HepG2 (cell line): ENCODE measurements around the gene INKA2. TPM values are rescaled to one million over a fixed set of nuclear protein-coding genes. Genes with fewer than 3 reads are reported as not detected.

Source experiments
- ATAC-seq: fragments of 200-7000 bp; cut with Tn5 transposase; 3 replicates; pipeline ENCODE4 v1.9.1; 2020; ENCODE audit warnings: mild to moderate bottlenecking, moderate library complexity
- BruUV-seq: library from RNA; stranded (reverse); fragments of 400-500 nt; replicated peaks from 2 replicates; lab custom pipeline; 2021; lab: Mats Ljungman, UMichigan
- CTCF ChIA-PET: fragments of 300-600 bp; formaldehyde crosslinking; extraction: SDS; loops from one replicate; lab custom pipeline; 2021; ENCODE audit warnings: low total read pairs, inconsistent platforms, low intra/inter-chr PET ratio; lab: Yijun Ruan, JAX
- POLR2A ChIA-PET: fragments of 350-600 bp; sonication (Branson Sonifier 250); formaldehyde crosslinking; loops from one replicate; lab custom pipeline; 2020; ENCODE audit warnings: antibody characterized with exemption, inconsistent platforms; lab: Yijun Ruan, JAX
- DNase-seq: peaks from one replicate; pipeline ENCODE4 v3.0.0-alpha.2; 2015; ENCODE audit warnings: low spot score
- FAIRE-seq: peaks from 3 replicates; lab custom pipeline; 2011; peaks lifted over from hg19 to GRCh38; lab: Jason Lieb, UNC
- H2AFZ ChIP-seq: one replicate; pipeline ENCODE4 v1.6.1; 2011; ENCODE audit warnings: low read length, inconsistent platforms
- H3K27ac ChIP-seq: fragments of 300-600 bp; 3 replicates; pipeline ENCODE4 v1.8.0; 2011; ENCODE audit warnings: mixed run types, mild to moderate bottlenecking, mixed read lengths, low read length, inconsistent platforms; ENCODE audit not compliant: insufficient read depth; ENCODE audit errors: extremely low read length
- H3K27me3 ChIP-seq, 2 experiments: fragments of 200-600 bp in 1 of 2; 2 replicates in 1 of 2; 3 replicates in 1 of 2; pipeline versions ENCODE4 v1.6.0 to v1.8.0; 2011; ENCODE audit warnings: low read length in 2 of 2, mild to moderate bottlenecking in 2 of 2, moderate library complexity in 2 of 2, inconsistent platforms in 1 of 2; ENCODE audit not compliant: insufficient read depth in 2 of 2, control insufficient read depth in 1 of 2
- H3K36me3 ChIP-seq, 2 experiments: fragments of 200-600 bp in 1 of 2; replicated peaks in 1 of 2; 2 replicates in 1 of 2; 3 replicates in 1 of 2; pipeline versions ENCODE4 v1.5.1 to v1.8.0; 2011; ENCODE audit warnings: low read length in 2 of 2, inconsistent platforms in 1 of 2; ENCODE audit not compliant: insufficient read depth in 2 of 2, control insufficient read depth in 1 of 2
- H3K4me1 ChIP-seq: 2 replicates; pipeline ENCODE4 v1.5.1; 2012; ENCODE audit warnings: low read length, inconsistent platforms; ENCODE audit not compliant: insufficient read depth
- H3K4me2 ChIP-seq: 2 replicates; pipeline ENCODE4 v1.6.0; 2011; ENCODE audit warnings: low read depth, low read length, inconsistent platforms
- H3K4me3 ChIP-seq, 3 experiments: fragments of 200-600 bp in 1 of 3; sonication (generic), shearing (Covaris generic) in 1 of 3; replicated peaks in 1 of 3; 2 replicates each; pipeline ENCODE4 v1.5.1; 2011 to 2016; ENCODE audit warnings: low read length in 3 of 3, inconsistent platforms in 2 of 3, low read depth in 2 of 3, mild to moderate bottlenecking in 2 of 3, control low read depth in 1 of 3, mixed read lengths in 1 of 3; ENCODE audit not compliant: insufficient read depth in 1 of 3
- H3K79me2 ChIP-seq: one replicate; pipeline ENCODE4 v1.6.1; 2011; ENCODE audit warnings: low read length, inconsistent platforms; ENCODE audit not compliant: insufficient read depth
- H3K9ac ChIP-seq: 2 replicates; pipeline ENCODE4 v1.6.0; 2011; ENCODE audit warnings: mild to moderate bottlenecking, low read depth, low read length, inconsistent platforms; ENCODE audit not compliant: insufficient read depth
- H3K9me3 ChIP-seq: 2 replicates; pipeline ENCODE4 v1.5.1; 2012; ENCODE audit warnings: mild to moderate bottlenecking, low read length
- H4K20me1 ChIP-seq: 2 replicates; pipeline ENCODE4 v1.6.0; 2011; ENCODE audit warnings: inconsistent platforms, mild to moderate bottlenecking, low read length, moderate library complexity; ENCODE audit not compliant: insufficient read depth
- ARID2 ChIP-seq: sonication (generic); formaldehyde crosslinking; IDR thresholded peaks from 2 replicates; pipeline ENCODE4 v1.8.1; 2022; ENCODE audit warnings: mild to moderate bottlenecking, missing genetic modification reagents, borderline replicate concordance
- ATF7 ChIP-seq, 2 experiments: fragments of 450-650 bp in 1 of 2; sonication (generic) in 1 of 2; formaldehyde crosslinking in 1 of 2; IDR thresholded peaks; 2 replicates each; pipeline versions ENCODE4 v1.4.0 to v1.6.1; 2016 to 2020; ENCODE audit warnings: antibody characterized with exemption in 1 of 2, mild to moderate bottlenecking in 1 of 2, missing genetic modification reagents in 1 of 2
- CSRNP1 ChIP-seq: sonication (generic); formaldehyde crosslinking; IDR thresholded peaks from 2 replicates; pipeline ENCODE4 v1.8.1; 2023; ENCODE audit warnings: mild to moderate bottlenecking, missing genetic modification reagents
- E2F2 ChIP-seq: sonication (generic); formaldehyde crosslinking; IDR thresholded peaks from 2 replicates; pipeline ENCODE4 v1.4.0; 2020; ENCODE audit warnings: missing genetic modification reagents, borderline replicate concordance
- IRX3 ChIP-seq: sonication (generic); formaldehyde crosslinking; IDR thresholded peaks from 2 replicates; pipeline ENCODE4 v1.8.1; 2023; ENCODE audit warnings: mild to moderate bottlenecking, low read depth, missing genetic modification reagents, borderline replicate concordance
- PCBP2 ChIP-seq: fragments of 200-400 bp; formaldehyde crosslinking; optimal IDR thresholded peaks from 2 replicates; pipeline ENCODE3; 2018; ENCODE audit warnings: low read length, low read depth; ENCODE audit not compliant: poor library complexity, severe bottlenecking
- RAD51 ChIP-seq: fragments of 450-650 bp; IDR thresholded peaks from 2 replicates; pipeline ENCODE4 v1.6.1; 2016; ENCODE audit warnings: borderline replicate concordance
- SIN3B ChIP-seq: fragments of 150-350 bp; IDR thresholded peaks from 2 replicates; pipeline ENCODE4 v1.6.1; 2014; ENCODE audit warnings: low read length
- ZNF235 ChIP-seq: sonication (generic); formaldehyde crosslinking; IDR thresholded peaks from 2 replicates; pipeline ENCODE4 v1.8.1; 2023; ENCODE audit warnings: mild to moderate bottlenecking, missing genetic modification reagents, borderline replicate concordance
- ZNF407 ChIP-seq: sonication (generic); formaldehyde crosslinking; IDR thresholded peaks from one replicate; pipeline ENCODE4 v1.5.1; 2020; ENCODE audit warnings: mild to moderate bottlenecking, missing genetic modification reagents; ENCODE audit errors: not compliant biosample characterization
- ZNF713 ChIP-seq: sonication (generic); formaldehyde crosslinking; IDR thresholded peaks from 2 replicates; pipeline ENCODE4 v1.4.0; 2020; ENCODE audit warnings: mild to moderate bottlenecking, missing genetic modification reagents
- in situ Hi-C: cut with HindIII; loops from 2 replicates; pipeline ENCODE4 v1.10.0; 2017; ENCODE audit warnings: low pct_unique_long_range_greater_than_20kb; ENCODE audit not compliant: extremely low pct_ligation_motif_present
- intact Hi-C: fragments of 100-400 bp; cut with micrococcal nuclease; formaldehyde crosslinking; loops from one replicate; pipeline ENCODE4 v1.10.0; 2022; ENCODE audit not compliant: unreplicated experiment
- polyA plus RNA-seq, 8 experiments: library from polyadenylated mRNA; depleted of rRNA in 3 of 8; stranded (reverse) in 7 of 8; unstranded in 1 of 8; fragments of >200 nt; fragmentation: Illumina TruSeq in 4 of 8; extraction: Trizol in 4 of 8; gene quantifications; 2 replicates each; pipeline versions ENCODE4 v1.2.1 to v1.2.3, GENCODE V29; 2011 to 2016; ENCODE audit warnings: low read depth in 4 of 8, missing spikeins in 1 of 8, mixed read lengths in 1 of 8; ENCODE audit not compliant: insufficient read depth in 1 of 8
- total RNA-seq, 5 experiments: library from RNA; depleted of rRNA; stranded (reverse); fragments of >200 nt; fragmentation: Illumina TruSeq; extraction: Trizol; gene quantifications; 2 replicates each; pipeline ENCODE4 v1.2.3, GENCODE V29; 2016; ENCODE audit warnings: low read depth in 1 of 5

The INKA2 gene
- total and polyA plus RNA-seq, 2 of the 13 experiments (the other 11 are each of a cell fraction or from before 2014, with no cell fraction given) = 2.6 to 4.6 TPM

- TF ChIP-seq CSRNP1 (no peak), ZNF713 (CRISPR knock-in tag) (no peak)
Measured at GRCh38 chr1:111702504-111703050, 36.6 kb downstream of the INKA2 start (continued).

- ChIA-PET POLR2A (no interaction called here), CTCF (no interaction called here)
- intact Hi-C loops = no loop called here
- no peak overlapping the region for H3K4me2 ChIP-seq
- FAIRE-seq (no peak), DNase-seq (no peak), ATAC-seq (no peak)
- H3K27me3 ChIP-seq = no peaks in the 10 kb centered on the region
- no peaks in the 10 kb centered on the region for H3K9me3 ChIP-seq
- no TSS peak for BruUV-seq
- H4K20me1 ChIP-seq = no peaks in the 10 kb centered on the region
- in situ Hi-C loops = no loop called here
- no peak overlapping the region for H3K4me3 ChIP-seq
- H3K79me2 ChIP-seq = no peaks in the 10 kb centered on the region
- H2AFZ ChIP-seq = no peak overlapping the region
- H3K4me1 ChIP-seq = peaks cover 16% of the 10 kb centered on the region
- peaks cover 6 to 79% of the 10 kb centered on the region in 2 experiments for H3K36me3 ChIP-seq
- H3K9ac ChIP-seq = no peak overlapping the region
- H3K27ac ChIP-seq = no peak overlapping the region
- TF ChIP-seq IRX3 (CRISPR knock-in tag) (no peak), ZNF235 (CRISPR knock-in tag) (no peak), ARID2 (no peak), RAD51 (no peak), ATF7 (IDR thresholded peaks at IDR 0.05) (no peak), ATF7 (CRISPR knock-in tag; IDR thresholded peaks at IDR 0.05) (no peak), E2F2 (CRISPR knock-in tag) (no peak), PCBP2 (no peak), ZNF407 (CRISPR knock-in tag) (no peak), SIN3B (no peak)
Measured at GRCh38 chr1:111699268-111699667, 39.9 kb downstream of the INKA2 start.
